GM21526 (cell line): ENCODE measurements around the gene NLRC5.
"Not testable (repeated sequence)": the region's sequence is repeated elsewhere in the genome, so short reads cannot be mapped to it uniquely, and the experiment has no call there.

Experiments
- ATAC-seq: cut with Tn5 transposase; IDR thresholded peaks from one replicate; pipeline ENCODE4 v1.9.1; 2021; ENCODE audit warnings: moderate library complexity; ENCODE audit not compliant: unreplicated experiment, low FRiP score

Gene NLRC5

DNA sequence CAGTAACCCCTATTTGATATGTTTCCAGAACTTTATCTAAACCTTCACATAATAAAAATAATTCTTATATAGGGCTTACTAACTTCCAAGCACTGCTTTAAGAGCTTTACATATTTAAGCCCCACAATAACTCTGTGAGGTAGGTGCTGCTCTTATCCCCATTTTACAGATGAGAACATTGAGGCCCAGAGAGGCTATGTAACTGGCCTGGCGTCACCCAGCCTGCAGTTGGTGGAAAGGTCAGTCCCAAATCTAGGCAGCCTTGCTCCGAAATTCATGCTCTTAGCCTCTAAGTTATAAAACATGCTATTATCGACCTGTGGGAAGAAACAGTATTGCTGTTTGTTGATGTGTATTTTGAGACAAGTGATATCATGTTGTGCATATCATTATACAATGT lies 9.0 kb downstream of the NLRC5 start:
- no peak for ATAC-seq

DNA sequence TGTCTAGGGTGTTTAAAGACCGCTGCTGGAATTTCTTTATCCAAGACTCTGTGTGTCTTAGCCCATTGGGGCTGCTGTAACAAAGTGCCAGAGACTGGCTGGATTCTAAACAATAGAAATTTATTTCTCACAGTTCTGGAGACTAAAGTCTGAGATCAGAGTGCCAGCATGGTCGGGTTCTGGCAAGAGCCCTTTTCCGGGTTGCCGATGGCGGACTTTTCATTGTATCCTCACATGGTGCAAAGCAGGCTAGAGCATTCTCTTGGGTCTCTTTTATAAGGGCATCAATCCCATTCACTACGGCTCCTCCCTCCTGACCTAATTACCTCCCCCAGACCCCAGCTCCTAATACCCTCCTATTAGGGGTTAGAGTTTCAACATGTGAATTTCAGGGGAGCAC lies 9.5 kb downstream of the NLRC5 start:
- no peak for ATAC-seq

DNA sequence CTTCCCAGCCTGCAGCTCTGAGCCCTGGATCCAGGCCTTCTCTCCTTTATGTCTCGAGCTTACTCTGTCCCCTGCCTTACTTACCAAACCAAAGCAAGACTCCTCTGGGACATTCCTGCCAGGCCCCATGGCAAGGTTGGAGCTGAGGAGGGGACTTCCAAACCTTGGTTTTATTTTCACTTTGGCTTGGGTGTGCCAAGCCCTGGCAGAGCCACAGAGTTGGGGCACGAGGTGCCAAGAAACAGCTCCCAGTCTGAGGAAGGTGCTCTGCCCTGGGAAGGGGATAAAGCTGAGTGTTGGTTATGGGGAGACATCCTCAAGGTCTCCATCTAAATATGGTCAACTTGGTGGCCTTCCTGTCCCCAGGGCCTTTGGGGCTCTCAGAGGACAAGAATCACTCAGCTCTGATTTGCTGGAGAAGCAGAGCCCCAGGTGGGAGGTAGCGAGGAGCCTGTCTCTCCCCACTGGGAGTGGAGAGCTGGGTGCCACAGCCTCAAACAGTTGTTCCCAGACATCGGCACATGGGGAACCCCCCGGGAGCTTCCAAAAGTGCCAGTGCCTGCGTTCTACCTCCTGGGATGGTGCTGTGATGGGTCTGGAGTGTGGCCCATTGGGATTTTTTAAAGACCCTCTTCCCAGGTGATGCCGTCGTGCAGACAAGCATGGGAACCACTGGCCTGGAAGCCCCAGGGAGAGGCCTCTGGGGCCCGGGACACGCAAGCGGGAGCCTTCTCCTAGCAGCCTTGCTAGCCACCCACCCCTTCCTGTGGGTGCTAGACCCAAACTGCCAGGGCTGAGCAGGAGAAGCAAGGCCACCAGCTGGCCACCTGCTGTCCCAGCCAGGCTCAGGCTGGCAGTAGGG lies 10.3 kb downstream of the NLRC5 start:
- no peak for ATAC-seq

- ATAC-seq = no peak
Observed at GRCh38 chr16:57000271-57001025, 11.1 kb downstream of the NLRC5 start.

GRCh38 chr16:57001026-57001679 lies 11.8 kb downstream of the NLRC5 start:
- no peak for ATAC-seq

GRCh38 chr16:57003439-57004386 lies 14.4 kb downstream of the NLRC5 start:
- no peak for ATAC-seq

- ATAC-seq = no peak
Observed at GRCh38 chr16:57004387-57005250, 15.3 kb downstream of the NLRC5 start.

DNA sequence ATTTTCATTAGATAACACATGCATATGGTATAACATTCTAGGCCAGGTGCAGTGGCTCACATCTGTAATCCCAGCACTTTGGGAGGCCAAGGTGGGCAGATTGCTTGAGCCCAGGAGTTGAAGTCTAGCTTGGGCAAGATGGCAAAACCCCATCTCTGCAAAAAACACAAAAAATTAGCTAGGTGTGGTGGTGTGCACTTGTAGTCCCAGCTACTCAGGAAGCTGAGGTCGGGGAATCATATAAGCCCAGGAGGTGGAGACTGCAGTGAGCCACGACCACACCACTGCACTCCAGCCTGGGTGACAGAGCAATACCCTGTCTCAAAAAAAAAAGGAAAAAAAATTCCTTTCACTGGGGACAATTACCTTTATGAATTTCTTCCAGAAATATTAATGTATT lies 16.2 kb downstream of the NLRC5 start:
- not testable (repeated sequence) for ATAC-seq

GRCh38 chr16:57007050-57007449 lies 17.7 kb downstream of the NLRC5 start:
- no peak for ATAC-seq

- ATAC-seq = no peak
Observed at GRCh38 chr16:57007530-57007929, 18.2 kb downstream of the NLRC5 start.

DNA sequence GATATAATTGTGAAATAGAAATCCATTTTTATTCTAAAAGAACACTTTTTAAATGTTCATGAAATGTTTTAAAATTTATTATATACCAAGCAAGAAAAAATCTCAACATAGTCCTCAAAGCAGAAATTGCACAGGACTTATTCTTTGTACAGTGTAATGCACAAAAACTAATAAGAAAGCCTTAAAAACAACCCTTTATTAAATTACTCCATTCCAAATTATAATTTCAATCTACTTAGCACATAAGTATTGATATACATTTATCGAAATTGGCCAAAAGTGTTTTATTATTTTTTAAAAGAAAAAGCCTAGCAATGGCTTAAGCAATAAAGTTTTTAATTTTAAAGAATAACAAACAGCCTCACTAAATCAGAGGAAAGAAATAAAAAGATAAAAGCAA lies 19.1 kb downstream of the NLRC5 start:
- no peak for ATAC-seq

DNA sequence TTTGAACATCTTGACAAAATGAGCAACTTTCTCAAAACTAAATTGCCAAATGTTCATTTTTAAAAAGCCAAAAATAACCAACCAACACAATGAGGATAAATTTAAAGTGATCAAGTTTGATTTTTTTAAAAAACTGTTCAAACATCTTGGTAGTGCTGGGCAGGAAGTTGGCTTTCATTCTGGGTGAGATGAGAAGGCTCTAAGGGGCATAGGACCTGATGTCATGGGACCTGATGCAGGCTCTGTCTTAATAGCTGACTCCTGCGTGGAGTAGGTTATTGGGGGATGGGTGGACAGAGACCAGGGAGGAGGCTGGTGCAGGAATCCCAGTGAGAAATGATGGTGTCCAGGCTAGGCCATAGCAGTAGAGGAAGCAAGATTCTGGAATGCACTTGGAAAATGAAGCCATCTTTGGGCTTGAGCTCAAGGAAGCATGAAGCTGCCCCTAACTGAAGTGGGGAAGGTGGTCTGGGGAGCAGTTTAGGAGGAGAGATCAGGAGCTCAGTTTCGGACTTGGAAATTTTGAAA lies 20.4 kb downstream of the NLRC5 start:
- ATAC-seq = no peak

DNA sequence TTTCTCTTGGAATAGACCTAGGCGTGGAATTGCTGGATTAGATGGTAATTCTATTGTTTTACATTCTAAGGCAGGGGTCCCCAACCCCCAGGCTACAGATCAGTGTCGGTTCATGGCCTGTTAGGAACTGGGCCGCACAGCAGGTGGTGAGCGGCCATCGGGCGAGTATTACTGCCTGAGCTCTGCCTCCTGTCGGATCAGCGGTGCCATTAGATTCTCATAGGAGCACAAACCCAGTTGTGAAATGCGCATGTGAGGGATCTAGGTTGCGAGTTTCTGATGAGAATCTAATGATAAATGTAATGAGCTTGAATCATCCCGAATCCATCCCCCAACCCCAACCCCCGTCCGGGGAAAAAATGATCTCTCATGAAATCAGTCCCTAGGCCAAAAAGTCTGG lies 23.0 kb downstream of the NLRC5 start:
- ATAC-seq = no peak

GRCh38 chr16:57013229-57013628 lies 23.9 kb downstream of the NLRC5 start:
- ATAC-seq = no peak

DNA sequence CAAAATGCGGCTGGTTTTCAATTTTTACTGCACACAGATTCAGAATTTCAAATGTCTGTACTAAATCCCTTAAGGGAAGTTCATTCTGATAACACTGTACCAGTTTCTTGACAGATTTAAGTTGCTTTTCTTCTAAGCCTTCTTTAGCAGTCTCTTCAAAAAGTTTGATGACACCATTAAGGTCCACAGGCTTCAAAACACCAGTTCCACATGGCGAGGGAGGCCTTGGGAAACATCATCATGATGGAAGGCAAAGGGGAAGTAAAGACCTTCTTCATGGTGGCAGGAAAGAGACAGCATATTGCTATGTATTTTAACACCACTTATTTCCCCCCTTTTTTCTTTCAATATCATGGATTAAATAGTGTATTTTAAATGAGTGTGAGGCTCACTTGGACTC lies 24.5 kb downstream of the NLRC5 start:
- no peak for ATAC-seq

DNA sequence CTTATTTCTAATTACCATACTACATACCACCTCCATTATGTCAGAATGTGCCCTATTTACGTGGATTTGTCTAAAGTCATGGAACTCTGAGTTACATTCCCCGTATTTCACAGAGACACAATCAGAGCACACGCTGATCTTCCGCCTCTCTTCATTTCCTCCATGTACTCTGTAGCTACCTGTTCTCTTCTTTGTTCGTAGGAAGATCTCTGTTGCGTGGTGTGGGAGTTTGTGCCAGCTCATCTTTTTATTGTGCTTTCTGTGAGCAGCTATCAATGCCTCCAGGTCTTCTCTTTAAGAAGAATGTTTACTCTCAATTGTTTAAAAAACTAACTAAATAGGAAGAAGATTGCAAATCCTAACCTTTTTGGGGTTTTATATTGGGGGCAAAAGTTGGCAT lies 26.9 kb downstream of the NLRC5 start:
- ATAC-seq = no peak

- no peak for ATAC-seq
Observed at GRCh38 chr16:57016831-57017230, 27.5 kb downstream of the NLRC5 start.

- ATAC-seq = no peak
Observed at GRCh38 chr16:57017251-57017650, 27.9 kb downstream of the NLRC5 start.

GRCh38 chr16:57019746-57020145 lies 30.4 kb downstream of the NLRC5 start:
- no peak for ATAC-seq
